HL-60 (cell line): ENCODE measurements around the gene MFN2.
A peak's percentile ranks its signal among the peaks of the same experiment; 100 is the strongest.

Experiments used
- DNase-seq, 2 experiments: peaks; one replicate each; pipeline ENCODE4 v3.0.0-alpha.2; 2010 to 2020; ENCODE audit warnings: low read depth in 1 of 2, low spot score in 1 of 2
- H3K27ac ChIP-seq: fragments of 250-450 bp; sonication (Bioruptor Pico); replicated peaks from 2 replicates; pipeline ENCODE4 v1.5.1; 2020; ENCODE audit warnings: mild to moderate bottlenecking, moderate library complexity
- H3K27me3 ChIP-seq: fragments of 250-450 bp; sonication (Bioruptor Pico); 2 replicates; pipeline ENCODE4 v1.5.1; 2021; ENCODE audit warnings: mild to moderate bottlenecking, moderate library complexity; ENCODE audit not compliant: insufficient read depth, poor library complexity, severe bottlenecking
- H3K4me3 ChIP-seq: replicated peaks from 2 replicates; pipeline ENCODE4 v1.5.1; 2011; ENCODE audit warnings: mild to moderate bottlenecking, control low read depth, low read length; ENCODE audit not compliant: insufficient read depth
- CTCF ChIP-seq: IDR thresholded peaks from one replicate; pipeline ENCODE4 v1.5.1; 2011; ENCODE audit warnings: low read length, control low read depth, inconsistent platforms; ENCODE audit not compliant: insufficient read depth
- GABPA ChIP-seq: IDR thresholded peaks from 2 replicates; pipeline ENCODE4 v1.6.1; 2012; ENCODE audit warnings: low read depth
- POLR2AphosphoS5 ChIP-seq: IDR thresholded peaks from 2 replicates; pipeline ENCODE4 v1.6.1; 2012; ENCODE audit warnings: low read depth
- REST ChIP-seq: IDR thresholded peaks from 2 replicates; pipeline ENCODE4 v1.6.1; 2012; ENCODE audit warnings: low read depth; ENCODE audit not compliant: insufficient replicate concordance
- SPI1 ChIP-seq: IDR thresholded peaks from 2 replicates; pipeline ENCODE4 v1.6.1; 2012; ENCODE audit warnings: low read depth, mild to moderate bottlenecking, borderline replicate concordance

Gene MFN2

GRCh38 chr1:11944358-11944931 is 35.8 kb upstream of the MFN2 start:
- H3K27ac ChIP-seq = no peak overlapping the region
- no peak overlapping the region for H3K4me3 ChIP-seq
- no peak for DNase-seq

GRCh38 chr1:11946647-11947046 is 33.6 kb upstream of the MFN2 start:
- DNase-seq = peak in 1 of 2 experiments; percentile 38
- no peak overlapping the region for H3K4me3 ChIP-seq
- TF ChIP-seq REST = no peak
- peak; percentile 31; the same call in 1 of the 2 replicates for TF ChIP-seq SPI1
- TF ChIP-seq POLR2AphosphoS5 = peak; percentile 36; the same call in 1 of the 2 replicates
- no peak overlapping the region for H3K27ac ChIP-seq
- no peaks in the 10 kb centered on the region for H3K27me3 ChIP-seq

More at GRCh38 chr1:11944358-11944931, 35.8 kb upstream of the MFN2 start:
- no peaks in the 10 kb centered on the region for H3K27me3 ChIP-seq
- TF ChIP-seq GABPA (no peak), REST (no peak), POLR2AphosphoS5 (no peak), CTCF (no peak), SPI1 (no peak)

GRCh38 chr1:11948822-11949458 is 31.3 kb upstream of the MFN2 start:
- DNase-seq = peak in 1 of 2 experiments; percentile 15
- Histone ChIP-seq H3K27ac (no peak overlapping the region), H3K27me3 (no peaks in the 10 kb centered on the region), H3K4me3 (no peak overlapping the region)
- no peak for TF ChIP-seq POLR2AphosphoS5
- TF ChIP-seq CTCF = no peak
- no peak for TF ChIP-seq SPI1
- no peak for TF ChIP-seq REST
- TF ChIP-seq GABPA = no peak
